Epithelial cell of proximal tubule (primary cell): Measurements from ENCODE around the gene DISC1. TPM values are rescaled to one million over a fixed set of nuclear protein-coding genes. Genes with fewer than 3 reads are reported as not detected.
A peak's percentile ranks its signal among the peaks of the same experiment; 100 is the strongest.
"Not testable (repeated sequence)": the region's sequence is repeated elsewhere in the genome, so short reads cannot be mapped to it uniquely, and the experiment has no call there.

Source experiments
- DNase-seq: peaks from one replicate; pipeline ENCODE4 v3.0.0-alpha.2; 2011; ENCODE audit warnings: low read depth
- H3K4me3 ChIP-seq: 2 replicates; pipeline ENCODE4 v1.5.1; 2011; ENCODE audit warnings: low read depth, mild to moderate bottlenecking, low read length
- CTCF ChIP-seq: conservative IDR thresholded peaks from 2 replicates; pipeline ENCODE4 v1.5.1; 2012; ENCODE audit warnings: low read depth, mild to moderate bottlenecking, low read length
- total RNA-seq: library from RNA; depleted of rRNA; stranded (reverse); fragments of >200 nt; gene quantifications from 2 replicates; pipeline ENCODE4 v1.2.3, GENCODE V29; 2015

Gene DISC1
- total RNA-seq, 1 donor from 2014 or later: 3.1 TPM

GRCh38 chr1:231763456-231763855 lies 136.9 kb downstream of the DISC1 start:
- no peak for DNase-seq
- no peak for TF ChIP-seq CTCF
- H3K4me3 ChIP-seq: no peak overlapping the region

- not testable (repeated sequence) for H3K4me3 ChIP-seq, DNase-seq
Measured at GRCh38 chr1:231765825-231766224, 139.2 kb downstream of the DISC1 start.

- TF ChIP-seq CTCF: no peak
- no peak for DNase-seq
Measured at GRCh38 chr1:231767471-231767870, 140.9 kb downstream of the DISC1 start.

GRCh38 chr1:231768416-231768815 lies 141.8 kb downstream of the DISC1 start:
- no peak overlapping the region for H3K4me3 ChIP-seq
- DNase-seq: no peak
- TF ChIP-seq CTCF: no peak

More at GRCh38 chr1:231767471-231767870, 140.9 kb downstream of the DISC1 start:
- H3K4me3 ChIP-seq: no peak overlapping the region

- no peak for DNase-seq
- H3K4me3 ChIP-seq: no peak overlapping the region
- TF ChIP-seq CTCF: no peak
Measured at GRCh38 chr1:231770506-231771175, 144.1 kb downstream of the DISC1 start.

GRCh38 chr1:231774719-231775335 lies 148.2 kb downstream of the DISC1 start:
- no peak for TF ChIP-seq CTCF
- no peak overlapping the region for H3K4me3 ChIP-seq

GRCh38 chr1:231776010-231776756 lies 149.6 kb downstream of the DISC1 start:
- peak; percentile 74 for DNase-seq
- no peak for TF ChIP-seq CTCF
- no peak overlapping the region for H3K4me3 ChIP-seq

More at GRCh38 chr1:231774719-231775335, 148.2 kb downstream of the DISC1 start:
- DNase-seq: no peak
